ENCODE data around the gene RGS17. TPM values are rescaled to one million over a fixed set of nuclear protein-coding genes. Genes with fewer than 3 reads are reported as not detected.

The RGS17 gene
- total RNA-seq, 4 donors from 2014 or later, result 0.06 to 0.83 (median 0.34) TPM

- intact Hi-C loops (cut with DNase I), result no loop called here
- 90% methylated on average over 21 of the region's 21 CpGs for WGBS
- no peaks in the 10 kb centered on the region for H3K9me3 ChIP-seq
- H3K27me3 ChIP-seq, result no peaks in the 10 kb centered on the region
- no peak overlapping the region for H3K27ac ChIP-seq (replicated peaks in 1 of 4)
- no peak for DNase-seq (ENCODE audit: extremely low spot score)
- no peaks in the 10 kb centered on the region for H3K4me1 ChIP-seq
- H3K4me3 ChIP-seq, result no peak overlapping the region
- H3K36me3 ChIP-seq, result no peaks in the 10 kb centered on the region
- TF ChIP-seq POLR2AphosphoS5 (IDR thresholded peaks at IDR 0.05), result no peak
- TF ChIP-seq EP300 (IDR thresholded peaks at IDR 0.05), result no peak
- no peak for TF ChIP-seq POLR2A (IDR thresholded peaks at IDR 0.05; ENCODE audit: low read depth)
- TF ChIP-seq CTCF (IDR thresholded peaks at IDR 0.05), result no peak
Measured at GRCh38 chr6:153150752-153151440, 19.8 kb upstream of the RGS17 start.

DNA sequence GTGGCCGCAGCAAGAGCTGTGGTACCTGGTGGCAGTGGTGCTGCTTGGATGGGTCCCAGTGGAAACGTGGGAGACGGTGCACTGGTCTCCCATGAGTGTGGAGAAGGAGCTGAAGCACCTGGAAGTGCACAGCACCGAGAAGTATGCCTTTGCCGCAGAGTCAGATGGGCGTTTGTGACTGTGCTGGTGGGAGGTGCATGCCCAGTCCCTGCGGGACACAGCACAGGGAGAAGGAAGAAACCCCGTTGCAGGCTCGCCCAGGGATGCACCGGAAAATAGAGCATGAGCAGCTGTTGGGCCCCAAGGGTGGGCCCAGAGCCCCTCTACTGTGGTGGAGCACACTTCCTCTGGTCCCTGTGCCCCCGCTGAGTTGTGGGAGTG is 19.3 kb upstream of the RGS17 start:
- DNase-seq (ENCODE audit: extremely low spot score), result no peak
- Histone ChIP-seq H3K27me3 (no peaks in the 10 kb centered on the region), H3K27ac (replicated peaks in 1 of 4) (no peak overlapping the region), H3K36me3 (no peaks in the 10 kb centered on the region), H3K4me1 (no peaks in the 10 kb centered on the region), H3K4me3 (no peak overlapping the region), H3K9me3 (no peaks in the 10 kb centered on the region)
- intact Hi-C loops (cut with DNase I), result no loop called here
- 91% methylated on average over 11 of the region's 11 CpGs for WGBS
- TF ChIP-seq POLR2AphosphoS5 (IDR thresholded peaks at IDR 0.05), result no peak
- no peak for TF ChIP-seq CTCF (IDR thresholded peaks at IDR 0.05)
- no peak for TF ChIP-seq EP300 (IDR thresholded peaks at IDR 0.05)
- TF ChIP-seq POLR2A (IDR thresholded peaks at IDR 0.05; ENCODE audit: low read depth), result no peak

GRCh38 chr6:153149891-153150290 is 18.8 kb upstream of the RGS17 start:
- WGBS, result 79% methylated on average over 6 of the region's 6 CpGs

DNA sequence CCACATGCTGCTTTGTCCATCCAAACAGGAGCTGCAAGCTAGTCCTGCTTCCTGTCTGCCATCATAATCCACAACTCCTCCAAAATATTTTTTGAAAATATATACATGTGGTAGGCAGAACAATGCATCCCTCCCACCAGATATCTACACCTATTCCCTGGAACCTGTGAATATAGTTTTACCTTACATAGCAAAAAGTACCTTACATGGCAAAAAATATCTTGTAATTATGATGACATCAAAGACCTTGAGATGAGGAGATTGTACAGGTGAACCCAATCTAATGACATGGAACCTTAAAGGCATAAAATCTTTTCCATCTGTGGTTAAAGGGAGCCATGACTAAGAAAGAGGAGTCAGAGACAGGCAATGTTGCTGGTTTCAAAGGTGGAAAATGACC is 15.3 kb upstream of the RGS17 start:
- no peak for DNase-seq (ENCODE audit: extremely low spot score)
- H3K4me3 ChIP-seq, result no peak overlapping the region
- no peak for TF ChIP-seq CTCF (IDR thresholded peaks at IDR 0.05)
- no peak for TF ChIP-seq POLR2A (IDR thresholded peaks at IDR 0.05; ENCODE audit: low read depth)
- no peak for TF ChIP-seq POLR2AphosphoS5 (IDR thresholded peaks at IDR 0.05)
- TF ChIP-seq EP300 (IDR thresholded peaks at IDR 0.05), result no peak
- H3K27ac ChIP-seq (replicated peaks in 1 of 4), result no peak overlapping the region
- intact Hi-C loops (cut with DNase I), result no loop called here
- no peaks in the 10 kb centered on the region for H3K9me3 ChIP-seq
- no peaks in the 10 kb centered on the region for H3K4me1 ChIP-seq
- no peaks in the 10 kb centered on the region for H3K27me3 ChIP-seq
- H3K36me3 ChIP-seq, result no peaks in the 10 kb centered on the region

More at GRCh38 chr6:153149891-153150290, 18.8 kb upstream of the RGS17 start:
- intact Hi-C loops (cut with DNase I), result no loop called here
- no peak for DNase-seq (ENCODE audit: extremely low spot score)
- H3K27ac ChIP-seq (replicated peaks in 1 of 4), result no peak overlapping the region
- H3K36me3 ChIP-seq, result no peaks in the 10 kb centered on the region
- TF ChIP-seq POLR2A (IDR thresholded peaks at IDR 0.05; ENCODE audit: low read depth) (no peak), CTCF (IDR thresholded peaks at IDR 0.05) (no peak), EP300 (IDR thresholded peaks at IDR 0.05) (no peak), POLR2AphosphoS5 (IDR thresholded peaks at IDR 0.05) (no peak)
- no peaks in the 10 kb centered on the region for H3K27me3 ChIP-seq
- no peaks in the 10 kb centered on the region for H3K4me1 ChIP-seq
- no peak overlapping the region for H3K4me3 ChIP-seq
- no peaks in the 10 kb centered on the region for H3K9me3 ChIP-seq

- WGBS, result 100% methylated on average over 1 of the region's 4 CpGs
- TF ChIP-seq CTCF (IDR thresholded peaks at IDR 0.05) (no peak), POLR2A (IDR thresholded peaks at IDR 0.05; ENCODE audit: low read depth) (no peak), POLR2AphosphoS5 (IDR thresholded peaks at IDR 0.05) (no peak), EP300 (IDR thresholded peaks at IDR 0.05) (no peak)
Measured at GRCh38 chr6:153145591-153145990, 14.5 kb upstream of the RGS17 start.

More at GRCh38 chr6:153145591-153145990, 14.5 kb upstream of the RGS17 start:
- no peak overlapping the region for H3K27ac ChIP-seq (replicated peaks in 1 of 4)
- DNase-seq (ENCODE audit: extremely low spot score), result no peak
- no peaks in the 10 kb centered on the region for H3K9me3 ChIP-seq
- no peaks in the 10 kb centered on the region for H3K27me3 ChIP-seq
- no peak overlapping the region for H3K4me3 ChIP-seq
- intact Hi-C loops (cut with DNase I), result no loop called here
- no peaks in the 10 kb centered on the region for H3K36me3 ChIP-seq
- H3K4me1 ChIP-seq, result no peaks in the 10 kb centered on the region

All from esophagus muscularis mucosa (tissue), 4 donors.